Umbilical cord (tissue), 2 donors: ENCODE results near the gene MICU2. TPM values are rescaled to one million over a fixed set of nuclear protein-coding genes. Genes with fewer than 3 reads are reported as not detected.

Source experiments
- DNase-seq: peaks from one replicate; pipeline ENCODE4 v3.0.0-alpha.2; 2015; ENCODE audit warnings: low spot score
- total RNA-seq: library from RNA; depleted of rRNA; stranded (reverse); fragments of >200 nt; gene quantifications from one replicate; pipeline ENCODE4 v1.2.3, GENCODE V29; 2014; ENCODE audit warnings: low replicate concordance; ENCODE audit not compliant: insufficient read depth

MICU2 gene
- total RNA-seq, 1 donor from 2014 or later: 95.3 TPM

DNA sequence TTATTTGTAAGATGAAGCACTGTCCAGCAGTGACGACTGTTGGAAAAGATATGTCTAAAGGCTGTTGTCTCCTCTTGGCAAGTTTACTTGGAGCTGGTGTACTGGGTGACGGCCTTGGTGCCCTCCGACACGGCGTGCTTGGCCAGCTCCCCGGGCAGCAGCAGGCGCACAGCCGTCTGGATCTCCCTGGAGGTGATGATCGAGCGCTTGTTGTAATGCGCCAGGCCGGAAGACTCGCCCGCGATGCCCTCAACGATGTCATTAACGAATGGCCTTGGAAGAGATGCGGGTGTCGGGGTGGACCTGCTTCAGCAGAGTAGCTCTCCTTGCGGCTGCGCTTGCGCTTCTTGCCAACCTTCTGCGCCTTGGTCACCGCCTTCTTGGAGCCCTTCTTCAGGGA, 120.2 kb downstream of the MICU2 start:
- no peak for DNase-seq

DNA sequence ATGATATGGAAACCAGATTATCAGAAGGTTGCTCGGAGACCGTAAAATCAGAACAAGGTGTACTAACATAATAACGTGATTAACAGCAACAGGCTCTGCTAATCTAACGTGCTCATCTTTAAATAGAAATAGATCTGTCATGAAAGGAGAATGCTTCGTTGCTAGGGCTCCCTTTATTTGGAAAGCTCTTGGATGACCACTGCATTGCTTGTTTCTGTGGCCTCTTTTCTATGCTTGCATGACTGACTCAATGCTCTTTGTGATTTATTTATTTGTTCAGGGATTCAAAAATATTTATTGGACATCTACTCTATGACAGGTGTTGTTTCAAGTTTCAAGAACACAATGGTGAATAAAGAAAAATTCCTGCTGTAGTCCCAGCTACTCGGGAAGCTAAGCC, 122.6 kb downstream of the MICU2 start:
- no peak for DNase-seq

DNA sequence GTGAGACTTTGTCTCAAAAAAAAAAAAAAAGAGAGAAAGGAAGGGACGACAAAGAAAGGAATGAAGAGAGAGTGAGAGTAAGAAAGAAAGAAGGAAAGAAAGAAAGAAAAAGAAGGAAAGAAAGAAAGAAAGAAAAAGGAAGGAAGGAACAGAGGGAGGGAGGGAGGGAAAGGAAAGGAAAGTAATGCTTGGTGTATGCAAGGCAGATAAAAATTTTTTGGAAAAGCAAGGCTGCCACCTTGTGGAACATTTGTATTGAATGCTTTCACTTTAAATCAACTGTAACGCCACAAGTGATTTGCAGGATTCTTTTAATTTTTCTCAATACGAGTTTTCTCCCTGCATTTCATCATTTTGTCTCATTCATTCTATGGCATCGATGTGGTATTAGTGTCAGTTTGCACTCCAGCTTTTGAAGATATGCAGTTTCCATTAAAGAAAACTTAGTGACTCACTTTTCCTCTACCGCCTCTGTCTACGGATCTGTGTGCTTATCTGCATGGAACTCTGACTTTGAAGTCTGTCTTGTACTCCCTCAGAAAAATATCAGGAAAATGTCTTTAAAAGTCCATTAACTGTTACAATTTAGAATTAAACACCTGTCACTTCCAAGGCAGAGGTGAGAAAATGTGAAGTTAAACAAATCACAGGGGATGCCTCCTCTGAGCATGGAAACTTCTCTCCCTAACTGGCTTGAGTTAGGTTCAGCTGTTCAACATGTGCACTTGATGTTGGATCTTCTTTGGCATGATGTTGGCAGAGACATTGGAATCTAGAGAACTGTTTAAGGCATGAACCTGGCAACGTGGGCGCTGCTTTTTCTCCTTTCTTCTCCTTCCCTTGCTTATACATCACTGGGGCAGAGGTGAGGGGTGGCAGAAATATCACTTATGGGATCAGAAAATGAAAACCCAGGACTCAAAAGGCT, 124.8 kb downstream of the MICU2 start:
- DNase-seq: peak; percentile 90

DNA sequence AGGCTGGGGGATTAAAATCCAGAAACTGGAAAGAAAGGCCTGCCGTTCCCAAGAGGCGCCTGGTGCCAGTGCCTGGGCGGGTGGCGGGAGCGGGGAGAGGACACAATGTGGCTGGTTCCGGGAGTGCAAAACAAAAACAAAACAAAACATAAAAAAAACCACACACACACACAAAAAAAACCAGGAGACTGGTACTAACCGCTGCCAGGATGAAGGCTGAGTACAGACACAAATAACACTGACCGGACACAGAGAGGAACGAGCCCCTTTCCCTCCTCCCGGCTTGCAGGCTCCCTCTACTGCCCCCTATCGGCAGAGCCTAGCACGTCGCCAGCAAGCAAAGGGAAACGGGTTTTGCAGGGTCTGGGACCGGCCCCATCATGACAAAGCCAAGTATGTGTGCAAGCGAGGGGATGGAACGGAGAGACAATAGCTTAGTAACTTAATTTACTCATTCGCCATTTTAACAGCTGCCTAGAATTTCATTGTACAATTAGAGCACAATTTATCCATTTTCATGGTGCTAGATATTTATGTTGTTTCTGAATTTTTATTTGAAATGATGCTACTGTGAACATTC, 127.0 kb downstream of the MICU2 start:
- DNase-seq: peak; percentile 83

DNA sequence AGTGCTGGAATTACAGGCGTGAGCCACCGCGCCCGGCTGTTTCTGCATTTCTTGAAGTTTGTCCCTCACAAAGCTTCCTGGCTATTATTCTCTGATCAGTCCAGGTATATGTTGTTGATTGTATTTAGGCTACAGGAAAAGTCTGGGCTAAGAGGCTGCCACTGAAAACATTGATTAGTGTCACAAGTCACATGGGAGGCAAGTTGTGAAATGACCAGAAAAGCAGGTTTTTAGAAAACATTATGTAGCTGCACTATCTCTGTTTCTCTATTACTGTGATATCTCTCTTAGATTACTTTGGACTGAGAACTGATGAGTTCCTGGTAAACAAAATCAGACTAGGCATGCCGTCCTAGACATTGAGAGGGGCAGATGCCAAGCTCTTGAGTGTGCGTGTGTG, 128.9 kb downstream of the MICU2 start:
- peak; percentile 22 for DNase-seq

DNA sequence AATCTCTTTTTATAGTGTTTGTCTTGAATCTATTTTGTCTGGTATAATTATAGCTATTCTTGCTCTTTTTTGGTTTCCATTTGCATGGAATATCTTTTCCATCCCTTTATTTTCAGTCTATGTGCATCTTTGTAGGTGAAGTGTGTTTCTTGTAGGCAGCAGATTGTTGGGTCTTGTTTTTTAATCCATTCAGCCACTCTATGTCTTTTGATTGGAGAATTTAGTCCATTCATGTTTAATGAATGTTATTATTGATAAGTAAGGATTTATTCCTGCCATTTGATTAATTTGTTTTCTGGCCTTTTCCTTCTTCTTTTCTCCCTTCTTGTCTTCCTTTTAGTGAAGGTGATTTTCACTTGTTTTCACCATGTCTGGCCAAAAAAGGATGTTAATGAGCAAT, 133.2 kb downstream of the MICU2 start:
- DNase-seq: no peak

DNA sequence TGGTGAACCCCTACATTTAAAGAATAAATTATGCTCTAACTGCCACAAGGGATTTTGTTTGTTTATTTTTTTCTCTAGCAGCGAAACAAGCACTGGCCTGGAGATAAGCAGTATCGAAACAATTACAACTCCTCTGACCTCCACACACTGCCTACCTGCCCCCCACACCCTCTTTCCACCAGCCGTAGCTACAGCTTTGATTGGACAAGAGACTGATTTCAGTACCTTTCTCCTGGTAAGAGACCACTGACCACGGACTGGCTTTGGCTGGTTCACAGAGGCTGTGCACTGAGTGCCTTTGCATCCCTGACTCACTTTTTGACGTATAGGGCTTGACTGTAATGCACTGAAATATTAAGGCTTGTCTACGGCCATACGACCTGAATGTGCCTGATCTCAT, 137.4 kb downstream of the MICU2 start:
- DNase-seq: no peak

DNA sequence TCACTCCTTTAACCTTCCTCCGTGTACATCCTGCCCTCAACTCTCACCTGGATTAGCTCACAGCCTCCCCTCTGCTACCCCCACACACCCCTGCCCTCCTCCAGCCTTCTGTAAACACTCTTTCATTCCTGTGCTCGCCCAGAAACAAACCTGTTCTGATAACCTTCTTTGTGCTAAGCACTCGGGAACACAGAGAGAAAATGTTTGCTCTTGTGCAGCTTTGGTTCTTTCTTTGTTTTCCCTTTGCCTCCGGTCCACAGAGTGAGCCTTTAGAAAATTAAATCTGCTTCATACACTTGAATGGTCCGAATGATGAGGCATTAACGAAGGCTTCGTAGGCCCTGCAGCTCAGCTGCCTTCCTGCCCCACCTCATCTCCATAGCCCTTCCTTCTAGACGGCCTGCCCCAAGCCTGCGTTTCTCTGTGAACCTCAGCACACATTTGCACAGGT, 138.2 kb downstream of the MICU2 start:
- DNase-seq: no peak

DNA sequence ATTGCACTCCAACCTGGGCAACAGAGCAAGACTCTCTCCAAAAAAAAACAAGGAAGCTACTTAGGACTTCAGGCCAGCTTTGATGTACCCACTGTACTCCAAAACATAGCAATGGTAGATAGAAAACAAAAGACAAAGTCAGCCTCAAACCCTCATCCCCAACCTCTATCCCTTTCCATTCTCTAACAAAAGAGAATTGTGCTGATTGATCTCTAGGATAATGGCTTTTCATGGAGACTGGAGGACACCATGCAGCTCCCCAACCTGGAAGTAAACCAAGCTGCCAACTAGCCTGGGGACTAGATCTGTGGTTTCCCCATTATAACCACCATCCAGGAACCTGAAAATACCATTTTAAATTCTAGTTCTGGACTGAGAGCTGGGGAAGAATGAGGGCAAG, 140.5 kb downstream of the MICU2 start:
- no peak for DNase-seq

DNA sequence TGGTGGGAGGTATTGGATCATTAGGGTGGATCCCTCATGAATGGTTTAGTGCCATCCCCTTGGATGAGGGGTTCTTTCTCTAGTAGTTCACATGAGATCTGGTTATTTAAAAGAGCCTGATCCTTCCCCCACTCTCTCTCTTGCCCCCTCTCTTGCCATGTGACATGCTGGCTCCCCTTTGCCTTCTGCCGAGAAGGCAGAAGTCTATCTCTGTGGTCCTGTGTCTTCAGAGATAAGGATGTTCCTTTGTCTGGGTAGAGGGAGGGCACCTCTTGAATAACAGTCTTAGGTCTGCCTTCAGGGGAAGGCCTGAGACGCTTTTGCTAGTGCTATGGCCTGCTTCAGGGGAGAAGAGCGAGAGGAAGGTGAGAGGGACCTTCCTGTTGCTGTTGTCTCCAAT, 142.8 kb downstream of the MICU2 start:
- no peak for DNase-seq

DNA sequence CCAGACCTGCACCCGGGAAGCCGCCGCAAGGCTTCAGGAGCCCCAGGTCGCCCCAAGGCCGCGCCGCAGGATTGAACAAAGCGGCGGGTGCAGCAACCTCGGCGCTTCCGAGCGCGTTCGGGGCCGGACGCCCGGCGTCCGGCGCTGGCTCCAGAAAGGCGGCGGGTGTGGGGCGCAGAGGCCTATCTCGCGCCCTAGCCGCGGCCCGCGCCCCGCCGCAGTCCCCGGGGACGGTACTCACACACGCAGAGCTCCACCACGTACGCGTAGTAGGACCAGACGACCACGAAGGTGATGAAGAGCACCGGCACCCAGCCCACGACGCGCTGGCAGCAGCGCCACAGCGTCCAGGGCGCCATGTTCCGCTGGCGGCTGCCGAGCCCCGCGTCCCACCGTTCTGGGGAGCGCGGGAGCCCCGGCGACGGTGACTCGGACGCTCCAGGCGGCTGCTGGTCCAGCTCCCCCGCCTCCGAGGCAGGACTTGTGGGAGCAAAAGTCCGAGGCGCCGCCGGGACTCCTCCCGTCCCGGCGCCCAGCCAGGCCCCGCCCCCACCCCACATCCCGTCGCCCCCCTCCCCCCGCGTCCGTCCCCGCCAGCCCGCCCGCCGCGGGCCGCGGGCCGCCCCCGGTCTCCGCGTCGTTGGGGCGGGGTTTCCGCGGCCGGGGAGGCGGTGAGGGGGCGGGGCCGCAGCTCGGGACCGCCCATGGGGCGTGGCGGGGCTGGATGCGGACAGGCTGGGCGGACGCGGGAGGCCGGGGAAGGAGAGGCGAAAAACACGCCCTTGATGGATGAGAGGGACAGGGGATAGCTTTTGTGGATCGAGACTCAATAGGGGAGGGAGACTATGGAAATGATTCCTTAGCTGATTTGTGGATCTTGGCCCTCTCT, 144.9 kb downstream of the MICU2 start, which contains the start of gene ZDHHC20:
Gene ZDHHC20 (minus strand): TSS at position 491 of the 889 bp plus-strand sequence. CDS start 132 bp downstream, at position 359.
- peak; percentile 86 for DNase-seq

DNA sequence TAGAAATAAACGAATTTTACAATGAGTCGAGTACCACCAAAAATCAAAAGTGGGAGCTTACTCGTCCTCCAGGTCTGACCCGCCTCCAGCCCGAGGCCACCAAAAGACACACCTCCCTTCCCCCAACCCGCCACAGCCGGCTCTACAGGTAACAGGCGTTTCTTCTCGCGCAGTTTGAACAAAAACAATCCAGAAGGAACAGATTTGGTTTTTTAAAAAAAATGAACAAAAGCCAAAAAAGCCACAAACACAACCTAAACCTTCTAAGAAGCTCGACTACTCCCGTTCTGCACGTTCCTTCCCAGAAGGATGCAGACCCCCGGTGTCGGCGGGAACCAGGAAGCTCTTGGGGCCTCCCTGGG, 145.5 kb downstream of the MICU2 start:
- peak; percentile 36 for DNase-seq

DNA sequence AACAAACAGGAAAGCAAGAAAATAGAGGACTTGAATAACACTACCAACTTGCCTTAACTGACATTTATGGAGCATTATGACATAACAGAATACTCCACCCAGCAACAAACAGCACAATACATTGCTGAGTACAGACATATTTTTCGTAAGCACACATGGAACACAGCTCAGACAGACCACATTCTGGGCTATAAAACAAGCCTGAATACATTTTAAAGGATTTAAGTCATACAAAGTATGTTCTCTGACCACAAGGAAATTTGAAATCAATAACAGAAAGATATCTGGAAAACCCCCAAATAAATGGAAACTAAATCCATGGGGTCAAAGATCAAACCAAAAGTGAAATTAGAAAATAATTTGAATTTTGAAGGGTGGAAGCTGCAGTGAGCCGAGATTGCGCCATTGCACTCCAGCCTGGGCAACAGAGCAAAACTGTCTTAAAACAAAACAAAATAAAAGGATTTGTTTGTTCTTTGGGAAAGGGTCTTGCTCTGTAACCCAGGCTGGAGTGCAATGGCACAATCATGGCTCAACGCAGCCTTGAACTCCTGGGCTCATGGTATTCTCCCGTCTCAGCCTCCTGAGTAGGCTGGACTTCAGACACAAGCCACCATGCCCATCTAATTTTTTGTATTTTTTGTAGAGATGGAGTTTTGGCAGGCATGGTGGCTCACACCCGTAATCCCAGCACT, 150.4 kb downstream of the MICU2 start:
- no peak for DNase-seq

DNA sequence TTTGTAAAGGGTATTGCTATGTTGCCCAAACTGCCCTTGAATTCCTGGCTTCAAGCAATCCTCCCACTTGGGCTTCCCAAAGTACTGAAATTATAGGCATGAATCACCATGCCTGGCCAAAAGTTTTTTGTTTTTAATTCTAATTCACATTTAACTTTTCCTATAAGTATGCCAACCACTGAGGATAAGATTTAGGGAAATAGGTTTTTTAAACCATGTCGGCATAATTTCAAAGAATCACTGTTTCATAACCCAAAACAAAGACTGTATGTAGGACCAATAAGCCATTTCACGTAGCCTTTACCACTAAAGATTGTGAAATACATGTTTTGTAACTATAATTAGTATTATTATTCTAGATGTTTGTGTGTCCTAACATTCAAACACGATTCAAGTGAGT, 153.0 kb downstream of the MICU2 start:
- DNase-seq: no peak

DNA sequence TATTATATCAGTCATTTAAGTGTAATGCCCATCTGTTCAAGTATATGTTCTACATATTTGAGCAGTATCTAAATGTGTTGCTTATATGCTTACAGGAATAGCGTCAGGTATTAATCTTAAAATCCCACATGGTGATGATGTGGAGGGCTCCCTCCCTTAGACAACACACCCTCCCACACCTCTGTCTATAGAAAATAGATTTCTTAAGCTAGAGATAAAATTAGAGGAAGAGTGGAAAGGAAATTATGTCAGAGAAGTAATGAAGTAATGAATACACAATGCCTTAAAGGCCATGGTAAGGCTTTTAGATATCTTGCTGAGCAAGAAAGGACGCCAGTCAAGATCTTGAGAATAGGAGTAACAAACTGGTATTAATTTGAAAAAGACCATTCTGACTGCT, 157.3 kb downstream of the MICU2 start:
- DNase-seq: no peak

DNA sequence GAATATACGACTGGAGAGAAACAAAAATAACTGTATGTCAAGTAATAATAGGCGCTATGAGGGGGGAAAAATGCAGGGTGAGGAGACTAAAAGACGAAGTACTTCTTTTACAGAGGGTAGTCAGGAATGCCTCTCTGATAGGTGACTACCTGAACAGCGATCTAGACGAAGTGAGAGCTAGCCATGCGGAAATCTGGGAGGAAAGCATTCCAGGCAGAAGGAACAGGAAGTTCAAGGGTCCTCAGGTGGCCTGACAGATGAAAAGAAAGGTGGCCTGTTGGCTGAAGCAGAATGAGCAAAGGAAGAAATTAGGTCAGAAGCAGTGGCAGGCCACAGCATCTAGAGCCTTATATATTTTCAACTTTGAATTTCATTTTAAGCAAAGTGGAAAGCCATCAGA, 158.2 kb downstream of the MICU2 start:
- DNase-seq: no peak

DNA sequence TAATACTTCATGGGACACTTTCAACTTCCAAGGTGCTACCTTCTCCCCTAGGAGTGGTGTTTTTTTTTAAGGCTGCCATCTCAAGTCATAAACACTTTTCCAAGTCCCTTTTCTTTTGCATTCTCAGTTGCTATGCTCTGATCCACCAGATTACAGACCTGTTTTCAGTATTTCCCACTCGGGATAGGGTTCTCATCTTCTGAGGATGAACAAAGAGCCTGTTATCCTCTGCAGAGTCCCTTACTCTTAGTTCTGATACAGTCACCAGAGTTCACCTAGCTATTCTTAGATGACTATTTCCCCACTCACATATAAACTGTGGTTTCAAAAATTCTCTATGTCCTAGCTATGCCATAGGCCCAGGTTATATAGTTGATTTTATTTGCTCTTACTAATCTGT, 160.8 kb downstream of the MICU2 start:
- no peak for DNase-seq
